ENCODE data around the gene GALNT2.

The GALNT2 gene

DNA sequence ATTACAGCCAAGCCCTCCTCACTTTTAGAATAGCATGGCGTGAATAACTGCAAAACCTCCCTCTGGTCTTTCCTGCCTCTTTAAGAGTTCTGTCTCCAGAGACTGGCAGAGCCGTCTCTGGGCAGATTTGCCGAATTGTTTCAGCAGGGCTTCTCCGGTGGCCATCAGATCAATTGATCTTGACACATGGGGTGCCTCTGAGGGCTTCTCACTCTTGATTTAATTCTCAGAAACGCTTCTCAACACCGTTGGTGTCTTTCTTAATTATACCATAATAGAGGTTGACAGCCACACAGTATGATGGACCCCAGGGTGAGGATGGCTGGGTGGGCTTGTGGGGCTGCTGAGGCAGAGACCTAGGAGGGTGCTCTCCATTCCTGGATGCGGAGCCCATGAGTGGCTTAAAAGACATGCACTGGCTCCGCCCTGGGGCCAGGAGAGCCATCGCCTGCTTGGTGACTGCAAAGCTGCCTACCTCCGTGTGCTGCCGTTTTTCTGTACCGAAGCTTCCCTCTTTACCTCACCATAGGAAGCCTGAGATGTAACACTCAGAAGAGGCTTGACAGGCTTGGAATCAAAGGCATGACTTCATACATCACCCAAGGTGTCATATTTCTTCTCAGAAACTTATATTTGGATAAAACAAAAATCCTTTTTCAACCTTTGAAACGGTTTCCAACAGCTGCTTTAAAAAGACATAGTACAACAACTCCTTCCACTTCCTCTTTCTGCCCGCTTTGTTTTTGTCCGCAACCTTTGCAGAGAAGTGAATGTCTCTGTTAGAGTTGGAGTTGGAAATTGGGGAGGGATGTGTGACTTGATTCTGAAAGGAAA is 82.9 kb downstream of the GALNT2 start:
- no peak for DNase-seq

DNA sequence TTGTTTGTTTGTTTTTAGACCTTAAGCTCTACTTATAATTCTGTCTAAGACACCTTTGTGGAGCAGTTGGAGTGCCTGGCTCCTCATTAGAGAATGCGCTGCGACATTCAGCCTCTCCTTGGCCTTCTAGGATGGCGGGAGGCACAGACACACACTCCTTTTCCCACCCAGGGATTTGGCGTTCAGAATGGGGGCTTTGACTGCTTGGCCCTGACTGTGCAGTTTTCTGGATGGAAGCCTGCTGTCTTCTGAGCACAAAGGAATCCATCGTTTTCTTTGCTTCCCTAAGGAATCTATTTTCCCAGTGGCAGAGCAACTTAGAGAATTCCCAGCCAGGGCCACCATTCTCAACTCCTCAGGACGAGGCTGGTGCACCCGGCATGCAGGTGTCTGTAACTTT is 83.6 kb downstream of the GALNT2 start:
- DNase-seq: no peak

DNA sequence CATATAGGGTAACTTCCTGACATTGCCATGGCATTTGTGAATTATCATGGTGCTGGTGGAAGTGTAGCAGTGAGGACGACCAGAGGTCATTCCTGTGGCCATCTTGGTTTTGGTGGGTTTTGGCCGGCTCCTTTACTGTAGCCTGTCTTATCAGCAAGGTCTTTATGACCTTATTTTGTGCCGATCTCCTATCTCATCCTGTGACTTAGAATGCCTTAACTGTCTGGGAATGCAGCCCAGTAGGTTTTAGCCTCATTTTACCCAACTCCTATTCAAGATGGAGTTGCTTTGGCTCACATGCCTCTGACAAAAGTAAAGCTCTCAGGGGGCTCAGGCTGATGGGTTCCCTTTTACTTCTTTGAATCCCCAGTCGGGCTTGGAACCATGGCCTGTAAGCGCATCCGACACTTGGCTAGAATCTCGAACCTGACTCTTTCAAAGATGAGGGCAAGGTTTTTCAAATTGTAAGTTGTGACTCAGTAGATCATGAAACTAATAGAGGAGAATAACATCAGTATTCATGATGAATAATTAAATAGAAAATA is 85.0 kb downstream of the GALNT2 start:
- DNase-seq: no peak

DNA sequence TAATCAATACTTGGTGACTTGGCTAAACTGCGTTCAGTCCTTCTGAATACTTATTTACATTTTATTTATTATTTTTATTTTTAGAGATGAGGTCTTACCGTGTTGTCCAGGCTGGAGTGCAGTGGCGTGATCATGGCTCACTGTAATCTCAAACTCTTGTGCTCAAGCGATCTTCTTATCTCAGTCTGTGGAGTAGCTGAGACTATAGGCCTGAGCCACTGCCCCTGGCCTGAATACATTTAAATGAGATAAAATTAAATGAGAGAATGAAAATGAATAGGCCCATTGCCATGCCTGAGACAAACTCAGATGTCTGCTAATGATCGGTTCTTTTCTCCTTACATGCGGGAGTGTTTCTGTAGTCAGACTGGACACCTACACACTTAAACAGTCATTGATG is 86.0 kb downstream of the GALNT2 start:
- no peak for DNase-seq

DNA sequence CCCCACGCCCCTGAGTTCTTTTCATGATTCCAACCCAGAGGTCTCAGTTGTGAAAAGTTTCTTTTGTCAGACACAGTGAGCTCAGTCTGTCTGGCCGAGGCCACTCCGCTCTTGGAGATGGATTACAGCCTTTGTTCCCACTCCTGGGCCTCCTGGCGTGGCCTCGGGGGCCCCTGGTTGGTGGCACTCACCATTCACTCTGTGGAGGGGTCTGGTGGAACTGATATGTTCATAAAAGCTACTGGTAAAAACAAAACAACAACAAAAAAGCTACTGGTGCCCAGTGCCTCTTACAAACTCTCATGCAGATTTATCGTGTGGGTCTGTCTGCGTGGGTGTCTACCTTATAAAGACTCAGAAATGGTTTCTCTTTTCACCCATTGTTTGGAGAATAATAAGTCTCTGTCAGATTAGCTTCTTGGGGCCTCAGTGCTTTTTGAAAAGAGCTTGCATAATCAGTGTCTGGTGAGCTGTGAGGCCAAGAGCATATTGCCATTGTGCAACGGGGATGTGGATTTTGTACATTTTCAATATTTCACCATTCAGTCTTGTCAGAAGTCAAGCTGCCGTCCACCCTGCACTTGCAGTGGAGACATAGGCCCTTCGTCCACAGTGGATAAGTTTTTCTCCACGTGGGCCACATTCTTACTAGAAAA is 86.7 kb downstream of the GALNT2 start:
- no peak for DNase-seq

DNA sequence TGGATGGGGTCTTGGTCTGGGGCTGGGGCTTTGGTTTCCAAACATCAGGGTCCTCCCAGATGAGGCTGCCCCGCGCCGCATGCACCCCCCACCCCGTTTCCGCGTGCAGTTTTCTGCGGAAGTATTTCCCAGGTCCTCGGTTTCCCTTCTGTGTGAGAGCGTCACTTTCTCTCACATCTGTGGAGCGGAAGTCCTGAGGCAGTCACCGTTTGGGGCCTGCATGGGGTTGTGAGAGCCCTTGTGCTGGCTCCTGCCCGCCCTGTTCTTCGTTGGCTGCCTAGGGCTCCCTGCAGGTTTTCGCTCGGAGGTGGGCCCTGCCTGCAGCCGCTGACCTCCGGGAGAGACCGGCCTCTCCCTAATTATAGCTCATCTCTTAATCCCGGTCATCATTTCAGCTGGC is 88.0 kb downstream of the GALNT2 start:
- DNase-seq: no peak

DNA sequence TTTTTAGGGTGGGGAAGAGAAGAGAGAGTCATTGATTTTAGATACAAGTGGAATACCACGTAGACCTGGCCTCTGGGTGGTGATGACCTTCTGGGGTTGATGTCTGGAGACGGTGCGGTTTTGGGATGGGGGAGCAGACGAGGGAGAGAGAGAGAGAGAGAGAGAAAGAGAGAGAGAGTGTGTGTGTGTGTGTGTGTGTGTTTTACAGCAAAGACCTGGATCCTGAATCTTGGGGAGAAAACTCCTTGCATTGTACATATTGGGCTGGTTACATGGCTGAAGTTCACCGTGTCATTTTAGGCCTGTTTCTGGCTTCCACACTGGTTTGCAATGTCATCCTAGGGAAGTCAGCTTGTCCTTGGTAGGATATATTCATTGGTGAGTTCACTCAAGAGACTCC is 89.0 kb downstream of the GALNT2 start:
- DNase-seq: no peak

DNA sequence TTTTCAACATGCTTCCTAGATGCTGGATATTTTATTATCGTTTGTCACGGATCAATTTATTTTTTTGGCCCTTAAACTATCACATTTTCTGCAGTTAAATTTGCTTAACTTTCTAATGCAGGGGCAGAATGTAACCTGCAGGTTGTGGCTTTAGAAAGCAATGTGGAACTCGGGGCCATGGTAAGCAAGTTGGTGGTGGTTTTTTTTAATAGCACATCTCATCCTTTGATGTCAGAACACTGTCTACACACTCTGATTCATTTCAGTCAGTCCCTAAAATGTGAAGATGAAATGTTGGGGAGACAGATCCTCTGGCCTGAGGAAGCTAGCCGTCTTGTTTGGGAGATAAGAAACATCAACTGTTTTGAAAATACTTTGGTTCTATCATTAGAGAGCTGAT is 89.5 kb downstream of the GALNT2 start:
- DNase-seq: no peak

DNA sequence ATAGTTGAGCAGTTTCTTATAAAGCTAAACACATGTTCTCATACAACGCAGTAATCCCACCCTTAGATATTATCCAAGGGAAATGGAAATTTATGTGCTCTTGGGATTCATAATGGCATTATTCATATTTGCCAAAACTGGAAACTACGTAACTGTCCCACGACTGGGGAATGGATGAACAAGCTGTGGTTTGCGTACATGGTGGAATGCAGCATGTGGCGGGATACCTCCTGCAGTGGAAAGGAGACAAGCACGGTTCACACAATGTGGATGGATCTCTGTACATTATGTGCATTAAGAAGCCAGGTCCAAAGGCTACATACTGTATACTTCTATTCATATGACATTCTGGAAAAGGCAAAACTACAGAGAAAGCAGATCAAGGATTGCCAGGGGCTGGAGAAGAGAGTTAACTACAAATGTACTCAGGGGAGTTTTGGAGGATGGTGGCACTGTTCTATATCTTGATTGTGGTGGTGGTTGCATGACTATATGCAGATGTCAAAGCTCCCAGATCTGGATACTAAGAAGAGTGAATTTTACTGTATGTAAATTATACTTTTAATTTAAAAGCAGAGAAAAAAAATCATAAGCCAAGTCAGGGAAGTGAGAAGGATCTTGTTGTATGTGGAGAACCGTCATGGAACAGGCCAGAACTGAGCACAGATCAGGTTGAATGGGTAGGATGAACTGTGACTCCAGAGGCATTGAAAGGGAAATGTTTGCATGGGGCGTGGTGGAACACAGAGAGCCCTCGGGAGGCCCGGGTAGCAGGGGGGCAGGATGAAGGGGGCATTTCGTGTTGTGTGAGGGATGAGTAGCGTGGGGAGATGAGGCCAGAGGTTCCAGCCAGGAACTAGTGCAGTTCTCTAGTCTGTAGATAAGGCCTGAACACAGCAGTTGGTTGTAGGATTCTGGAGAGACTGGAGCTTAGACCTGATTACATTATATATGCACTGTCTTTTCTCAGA is 90.7 kb downstream of the GALNT2 start:
- DNase-seq: no peak

DNA sequence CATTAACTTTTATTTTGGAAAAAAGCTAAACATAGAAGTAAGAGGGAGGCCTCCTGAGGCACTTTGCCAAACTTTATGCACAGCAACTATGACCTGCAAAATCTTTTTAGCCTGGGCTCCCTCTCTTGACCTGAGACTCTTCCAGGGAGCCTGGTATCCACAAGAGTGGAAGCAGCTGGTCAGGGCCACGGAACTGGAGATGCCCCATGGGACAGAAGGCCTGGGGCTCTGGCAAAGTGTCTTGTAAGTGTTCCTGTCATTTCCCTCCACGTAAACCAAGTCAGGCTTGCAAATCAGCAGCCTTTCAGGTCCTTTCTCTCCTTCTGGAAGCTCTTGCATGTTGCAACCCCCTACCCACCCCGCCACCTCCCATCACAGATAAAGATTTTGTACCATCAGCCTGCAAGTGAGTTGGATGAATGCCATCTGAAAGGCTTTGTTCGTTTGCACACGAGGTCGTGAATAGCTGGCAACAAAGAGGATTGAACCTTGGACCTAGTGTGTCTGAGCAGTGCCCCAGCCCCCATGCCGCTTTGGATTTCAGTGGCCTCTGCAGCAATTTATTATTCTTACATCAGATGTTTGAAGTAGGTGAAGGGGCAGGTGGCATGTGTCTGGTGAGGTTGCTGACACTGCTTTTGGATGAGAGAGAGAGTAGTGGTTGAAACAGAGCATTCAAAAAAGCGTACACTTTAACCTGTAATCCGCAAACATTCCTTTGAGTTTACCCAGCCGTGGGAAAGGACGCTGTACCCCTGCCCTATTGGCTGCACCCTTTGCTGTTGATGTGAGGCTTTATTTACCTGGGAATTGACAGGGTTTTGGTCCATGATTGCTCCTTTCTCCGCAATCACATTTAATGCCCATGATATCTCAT is 91.6 kb downstream of the GALNT2 start:
- DNase-seq: no peak

DNA sequence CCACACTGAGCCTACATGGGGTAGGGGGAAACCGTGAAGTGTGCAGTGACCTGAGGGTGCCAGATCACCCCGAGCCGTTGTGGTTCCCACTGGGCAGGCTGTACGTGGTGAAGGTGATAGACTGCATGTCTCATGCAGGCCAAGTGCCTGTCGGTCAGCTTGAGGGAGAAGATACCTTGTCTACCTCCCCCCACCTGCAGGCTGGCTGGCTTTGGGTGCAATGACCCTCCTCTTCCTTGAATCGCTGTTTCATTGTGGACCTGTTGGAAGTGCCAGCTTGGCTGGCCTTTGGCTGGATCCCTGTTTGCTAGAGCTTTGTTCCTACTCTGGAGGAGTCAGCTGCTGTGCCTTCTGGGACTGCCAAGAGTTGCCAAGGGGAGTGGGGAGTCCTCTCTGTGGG is 92.5 kb downstream of the GALNT2 start:
- no peak for DNase-seq

DNA sequence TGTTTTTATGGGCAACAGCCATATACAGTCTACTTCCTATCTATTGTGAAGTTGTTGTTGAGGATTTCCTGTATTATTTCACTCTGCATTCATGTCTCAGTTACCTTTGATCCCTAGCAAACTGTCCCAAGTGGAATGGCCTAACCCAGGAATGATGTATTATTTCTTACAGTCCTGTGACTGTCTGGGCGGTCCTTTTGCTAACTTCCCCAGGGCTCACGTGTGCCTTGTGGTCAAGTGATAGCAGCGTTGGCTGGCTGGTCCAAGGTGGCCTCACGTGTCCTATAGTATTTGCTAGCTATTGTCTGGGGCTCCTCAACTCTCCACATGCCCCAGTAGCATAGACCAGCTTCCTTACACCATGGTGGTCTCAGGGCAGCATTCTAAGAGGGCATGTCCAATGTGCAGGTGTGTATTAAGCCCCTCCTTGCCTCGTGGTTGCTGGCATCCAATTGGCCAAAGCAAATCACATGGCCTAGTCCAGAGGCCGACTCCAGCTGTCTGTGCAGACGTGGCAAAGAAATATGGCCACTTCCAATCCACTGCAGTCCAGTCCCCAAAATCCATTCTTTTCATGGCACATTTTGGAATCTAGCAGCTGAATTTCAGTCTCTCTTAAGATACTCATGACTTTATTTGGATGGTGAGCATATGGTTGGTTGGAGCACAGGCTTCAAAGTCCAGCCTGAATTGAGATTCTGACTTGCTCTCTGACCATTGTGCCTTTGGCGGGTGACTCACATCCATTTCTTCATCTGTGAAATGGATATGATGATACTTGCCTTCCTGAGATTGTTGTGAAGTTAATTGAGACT is 94.1 kb downstream of the GALNT2 start:
- no peak for DNase-seq

DNA sequence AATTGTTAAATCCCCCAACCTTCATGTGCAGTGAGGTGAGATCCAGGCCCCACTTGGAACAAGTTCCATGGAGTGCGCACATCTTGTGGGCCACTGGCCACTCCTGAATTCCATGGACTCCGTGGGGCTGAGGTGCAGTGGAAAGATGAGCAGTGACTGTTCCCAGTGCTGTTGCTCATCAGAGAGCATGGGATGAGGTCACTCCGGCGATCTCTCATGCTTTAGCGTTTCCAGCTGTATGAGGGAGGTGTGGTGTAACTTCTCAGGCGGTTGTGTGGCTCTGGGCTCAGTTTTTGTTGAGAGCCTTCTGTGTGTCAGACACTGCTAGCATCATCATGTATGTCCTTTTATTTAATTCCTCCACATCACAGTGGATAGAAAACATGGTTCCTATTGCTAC is 96.2 kb downstream of the GALNT2 start:
- DNase-seq: no peak

DNA sequence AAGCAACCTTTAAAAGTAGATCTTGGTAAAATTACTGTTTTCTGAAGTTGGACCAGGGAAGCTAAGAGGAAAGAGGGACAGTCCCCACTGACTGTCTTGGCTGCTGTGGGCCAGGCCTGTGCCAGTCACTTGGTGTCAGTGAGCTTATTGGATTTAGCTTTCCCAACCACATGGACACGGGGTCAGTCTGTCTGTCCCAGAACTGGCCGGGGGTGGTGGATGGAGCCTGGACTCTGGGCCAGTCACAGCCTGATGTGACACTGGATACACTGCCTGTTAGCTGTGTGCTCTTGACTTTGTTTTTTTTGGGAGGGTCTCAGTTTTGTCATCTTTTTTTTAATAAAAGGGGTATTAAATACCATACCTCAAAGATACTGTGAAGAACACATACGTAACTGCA is 96.7 kb downstream of the GALNT2 start:
- DNase-seq: no peak

DNA sequence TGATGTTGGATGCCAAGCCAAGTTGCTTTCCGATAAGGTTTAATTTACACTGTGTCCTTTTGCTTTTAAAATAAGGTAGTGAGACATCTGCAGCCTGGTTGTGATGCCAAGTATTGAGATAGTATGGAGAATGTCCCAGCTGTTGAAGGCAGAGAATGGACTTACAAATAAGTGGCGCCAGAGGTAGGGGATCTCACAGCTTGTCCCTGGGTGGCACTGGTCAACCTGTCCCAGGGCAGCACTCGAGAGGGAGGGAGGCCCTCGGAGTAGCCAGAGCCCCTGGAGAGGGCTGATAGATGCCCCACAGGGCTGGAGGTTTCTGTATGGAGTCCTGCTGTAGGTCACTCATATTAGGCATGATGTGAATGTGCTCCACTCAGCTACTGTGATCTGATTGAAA is 98.5 kb downstream of the GALNT2 start:
- no peak for DNase-seq

DNA sequence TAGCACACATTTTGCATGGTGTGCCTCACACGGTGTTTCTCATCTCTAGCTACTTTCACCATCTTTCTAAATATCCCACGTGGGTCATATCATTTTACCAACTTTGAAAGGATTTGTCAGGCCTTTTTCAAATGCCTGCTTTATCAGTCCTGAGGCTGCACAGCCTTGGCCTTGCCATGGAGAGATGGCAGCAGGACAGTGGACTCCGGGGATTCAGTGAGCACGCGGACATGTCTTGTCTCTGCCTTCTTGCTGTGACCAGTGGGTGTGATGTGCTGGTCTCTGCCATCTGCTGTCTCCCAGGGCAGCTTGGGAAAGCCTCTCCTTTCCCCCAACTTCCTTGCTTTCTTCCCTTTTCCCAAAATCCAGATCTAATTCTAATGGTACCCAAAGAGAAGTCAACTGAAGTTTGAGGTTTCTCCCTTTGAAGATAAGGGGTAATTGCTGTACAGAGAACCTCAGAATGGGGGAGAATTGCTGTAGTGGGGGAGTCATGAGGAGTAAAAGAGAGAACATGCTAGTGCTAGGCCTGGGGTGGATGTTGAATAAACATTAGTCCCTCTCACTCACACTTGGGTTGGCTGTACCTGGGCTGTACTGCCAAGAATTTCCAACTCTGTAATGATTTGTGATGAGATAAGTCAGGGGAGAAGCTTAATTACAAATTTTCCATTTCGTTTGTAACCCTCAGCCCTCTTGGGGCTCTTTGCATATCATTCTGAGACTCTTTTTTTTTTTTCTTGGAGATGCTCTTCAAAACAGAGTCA is 99.5 kb downstream of the GALNT2 start:
- no peak for DNase-seq

DNA sequence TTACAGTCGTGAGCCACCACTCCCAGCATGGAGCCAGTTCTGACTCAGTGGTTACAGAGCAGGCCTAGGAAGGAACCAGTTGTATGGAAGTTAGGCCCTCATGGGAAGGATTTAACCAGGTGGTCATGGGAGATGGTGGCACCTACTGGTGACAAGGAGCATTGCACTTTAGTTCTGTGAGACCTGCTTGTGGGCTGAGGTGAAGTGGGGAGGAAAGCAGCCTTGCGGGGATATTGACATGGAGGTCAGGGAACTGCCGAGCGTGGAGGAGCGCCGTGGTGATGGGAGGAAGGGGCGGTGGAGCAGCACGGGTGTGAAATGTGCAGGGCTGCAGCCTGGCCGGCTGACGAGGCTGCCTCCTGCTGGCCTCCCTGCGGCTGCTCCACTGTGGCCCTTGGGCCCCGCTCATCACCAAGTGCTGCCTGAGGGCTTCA is 100.4 kb downstream of the GALNT2 start:
- peak in 1 of 2 experiments; percentile 24 for DNase-seq

DNA sequence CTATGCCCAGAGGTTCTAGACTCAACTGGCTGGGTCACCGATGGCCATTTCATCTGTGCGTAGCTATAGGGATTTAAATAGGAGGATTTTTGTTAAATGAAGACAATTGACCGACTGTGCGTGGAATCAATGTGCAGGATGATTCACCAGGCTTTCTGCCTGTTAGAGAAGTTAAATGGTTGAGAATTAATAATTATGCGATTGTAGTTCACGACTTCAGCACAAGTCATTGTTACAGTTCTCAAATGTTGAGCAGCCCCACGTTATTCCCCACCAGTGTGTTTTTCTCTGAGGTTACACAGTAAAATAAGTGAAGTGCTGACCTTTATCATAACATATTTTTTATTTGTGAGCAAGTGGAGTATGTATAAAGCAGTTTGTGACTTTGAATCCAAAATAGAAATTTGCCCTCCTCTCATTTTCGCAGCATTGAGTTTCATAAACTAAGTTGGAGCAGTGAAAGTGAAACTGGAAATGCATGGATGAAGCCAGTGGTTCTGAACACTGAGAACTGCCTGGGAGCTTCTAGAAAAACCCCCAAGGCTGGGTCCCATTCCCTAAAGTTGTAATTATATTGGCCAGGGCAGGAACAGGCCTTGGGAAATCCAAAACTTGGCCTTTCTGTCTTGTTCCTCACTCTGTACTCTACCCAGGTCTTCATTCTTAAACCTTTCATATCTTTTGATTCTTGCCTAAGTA is 102.6 kb downstream of the GALNT2 start:
- no peak for DNase-seq

DNA sequence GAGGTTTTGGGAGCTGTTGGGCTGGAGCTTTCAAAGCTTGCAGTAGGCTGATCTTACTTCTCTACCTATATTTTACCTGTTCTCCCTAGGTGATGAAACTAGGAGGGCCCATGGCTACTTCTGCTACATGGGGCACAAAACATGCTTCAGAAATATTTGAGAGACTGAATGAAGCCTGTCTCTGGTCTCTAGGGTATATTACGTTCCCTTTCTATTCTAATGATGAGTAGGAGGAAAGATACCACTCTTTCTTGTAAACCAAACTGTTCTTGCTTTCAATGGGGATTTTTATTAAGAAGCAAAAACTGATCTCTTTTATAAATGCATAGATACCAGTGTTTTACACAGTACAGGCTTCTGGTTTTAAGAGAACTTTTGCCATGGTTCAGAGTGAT is 103.1 kb downstream of the GALNT2 start:
- DNase-seq: no peak

DNA sequence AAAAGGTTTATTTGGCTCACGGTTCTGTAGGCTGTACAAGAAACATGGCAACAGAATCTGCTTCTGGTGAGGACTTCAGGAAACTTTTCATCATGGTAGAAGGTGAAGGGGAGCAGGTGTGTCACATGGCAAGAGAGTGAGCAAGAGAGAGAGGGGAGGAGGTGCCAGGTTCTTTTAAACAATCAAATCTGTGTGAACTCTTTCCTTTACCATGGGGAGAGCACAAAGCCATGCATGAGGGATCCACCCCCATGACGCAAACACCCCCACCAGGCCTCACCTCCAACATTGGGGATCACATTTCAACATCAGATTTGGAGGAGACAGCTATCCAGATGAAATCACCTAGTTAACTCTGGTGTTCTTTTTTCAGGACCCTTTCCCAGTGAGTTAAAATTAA is 103.6 kb downstream of the GALNT2 start:
- DNase-seq: no peak
